PC-3 (cell line): ENCODE data around the gene DCBLD1. TPM values are rescaled to one million over a fixed set of nuclear protein-coding genes. Genes with fewer than 3 reads are reported as not detected.

ENCODE experiments used
- ATAC-seq: fragments of 200-7000 bp; cut with Tn5 transposase; 2 replicates; pipeline ENCODE4 v1.9.1; 2020; ENCODE audit warnings: mild to moderate bottlenecking, moderate library complexity
- BruUV-seq: library from RNA; stranded (reverse); fragments of 400-500 nt; replicated peaks from 2 replicates; lab custom pipeline; 2021; lab: Mats Ljungman, UMichigan
- CTCF ChIA-PET: fragments of 300-600 bp; sonication (Branson Sonifier 250); formaldehyde crosslinking; loops from one replicate; lab custom pipeline; 2022; ENCODE audit warnings: antibody characterized with exemption; lab: Charles Lee
- POLR2A ChIA-PET: fragments of 300-600 bp; sonication (Branson Sonifier 250); formaldehyde crosslinking; loops from one replicate; lab custom pipeline; 2022; ENCODE audit warnings: antibody characterized with exemption; ENCODE audit not compliant: unreplicated experiment; lab: Charles Lee
- DNase-seq: peaks from one replicate; pipeline ENCODE4 v3.0.0-alpha.2; 2015
- H2AFZ ChIP-seq: fragments of 300-600 bp; sonication (generic); 2 replicates; pipeline ENCODE4 v1.6.0; 2016; ENCODE audit warnings: antibody characterized with exemption, low read length
- H3F3A ChIP-seq: fragments of 300-600 bp; sonication (generic); one replicate; pipeline ENCODE4 v1.6.0; 2017; ENCODE audit warnings: antibody characterized with exemption, low read length, control low read depth, mild to moderate bottlenecking; ENCODE audit not compliant: unreplicated experiment
- H3K27ac ChIP-seq: fragments of 300-600 bp; sonication (generic); 2 replicates; pipeline ENCODE4 v1.5.1; 2016; ENCODE audit warnings: mild to moderate bottlenecking, low read length
- H3K27me3 ChIP-seq: fragments of 300-600 bp; sonication (generic); 2 replicates; pipeline ENCODE4 v1.6.1; 2016; ENCODE audit warnings: low read length, mixed read lengths
- H3K36me3 ChIP-seq: fragments of 300-600 bp; sonication (generic); 2 replicates; pipeline ENCODE4 v1.6.1; 2016; ENCODE audit warnings: low read depth, mixed run types, low read length, mixed read lengths
- H3K4me1 ChIP-seq: fragments of 300-600 bp; sonication (generic); 2 replicates; pipeline ENCODE4 v1.5.1; 2016; ENCODE audit warnings: low read length; ENCODE audit not compliant: insufficient read depth
- H3K4me2 ChIP-seq: fragments of 300-600 bp; sonication (generic); 2 replicates; pipeline ENCODE4 v1.6.0; 2016; ENCODE audit warnings: low read length
- H3K4me3 ChIP-seq: fragments of 300-600 bp; sonication (generic); 2 replicates; pipeline ENCODE4 v1.5.1; 2016; ENCODE audit warnings: mild to moderate bottlenecking, low read length, mixed read lengths
- H3K79me2 ChIP-seq: fragments of 300-600 bp; sonication (generic); 2 replicates; pipeline ENCODE4 v1.6.1; 2017; ENCODE audit warnings: low read length, mixed read lengths
- H3K9ac ChIP-seq: fragments of 300-600 bp; sonication (generic); 2 replicates; pipeline ENCODE4 v1.6.0; 2016; ENCODE audit warnings: mild to moderate bottlenecking, low read length
- H3K9me2 ChIP-seq: fragments of 300-600 bp; sonication (generic); replicated peaks from 2 replicates; pipeline ENCODE4 v1.6.1; 2016; ENCODE audit warnings: mixed run types, low read length, mixed read lengths
- H3K9me3 ChIP-seq: fragments of 300-600 bp; sonication (generic); 2 replicates; pipeline ENCODE4 v1.6.1; 2016; ENCODE audit warnings: low read length, mixed read lengths
- H4K20me1 ChIP-seq: fragments of 300-600 bp; sonication (generic); 2 replicates; pipeline ENCODE4 v1.6.1; 2016; ENCODE audit warnings: low read length, mixed read lengths
- CTCF ChIP-seq: fragments of 300-600 bp; sonication (generic); conservative IDR thresholded peaks from 2 replicates; pipeline ENCODE4 v1.5.1; 2017; ENCODE audit warnings: antibody characterized with exemption, low read depth, mild to moderate bottlenecking, low read length
- EZH2 ChIP-seq: fragments of 300-600 bp; sonication (generic); IDR thresholded peaks from one replicate; pipeline ENCODE4 v1.6.1; 2017; ENCODE audit warnings: antibody characterized with exemption, mild to moderate bottlenecking, low read length; ENCODE audit not compliant: unreplicated experiment
- EZH2phosphoT487 ChIP-seq: fragments of 300-600 bp; sonication (generic); IDR thresholded peaks from 2 replicates; pipeline ENCODE4 v1.6.1; 2018; ENCODE audit warnings: mild to moderate bottlenecking, antibody characterized with exemption, low read length, borderline replicate concordance
- intact Hi-C: fragments of 100-400 bp; cut with micrococcal nuclease; formaldehyde crosslinking; loops from 2 replicates; pipeline ENCODE4 v1.9.0; 2023
- total RNA-seq: library from RNA; depleted of rRNA; stranded (reverse); fragments of >200 nt; gene quantifications from 2 replicates; pipeline ENCODE4 v1.2.3, GENCODE V29; 2014

Gene DCBLD1
- total RNA-seq, 1 experiment from 2014 or later: 35.9 TPM

- no peak for DNase-seq
- ChIA-PET CTCF (interaction anchor here (0.6 kb wide), 1 partner anchor 72 kb away, joined by 4 read pairs; no protein-coding TSS in a partner anchor), POLR2A (no interaction called here)
- H2AFZ ChIP-seq: no peak overlapping the region
- ATAC-seq: no peak
- no peak overlapping the region for H3K9ac ChIP-seq
- no peaks in the 10 kb centered on the region for H3F3A ChIP-seq
- TF ChIP-seq EZH2phosphoT487: no peak
- TF ChIP-seq CTCF: no peak
- TF ChIP-seq EZH2: no peak
- H3K4me2 ChIP-seq: no peak overlapping the region
- BruUV-seq: no TSS peak
- no peaks in the 10 kb centered on the region for H4K20me1 ChIP-seq
- H3K9me2 ChIP-seq: no peaks in the 10 kb centered on the region
- H3K79me2 ChIP-seq: no peaks in the 10 kb centered on the region
- no peaks in the 10 kb centered on the region; the same call in none of the 2 replicates for H3K36me3 ChIP-seq
- no peak overlapping the region for H3K27ac ChIP-seq
- no peak overlapping the region for H3K4me3 ChIP-seq
- intact Hi-C loops: no loop called here
- H3K4me1 ChIP-seq: peaks cover 41% of the 10 kb centered on the region
- no peaks in the 10 kb centered on the region for H3K27me3 ChIP-seq
- H3K9me3 ChIP-seq: no peaks in the 10 kb centered on the region
Observed at GRCh38 chr6:117550618-117551242, 68.3 kb downstream of the DCBLD1 start.

DNA sequence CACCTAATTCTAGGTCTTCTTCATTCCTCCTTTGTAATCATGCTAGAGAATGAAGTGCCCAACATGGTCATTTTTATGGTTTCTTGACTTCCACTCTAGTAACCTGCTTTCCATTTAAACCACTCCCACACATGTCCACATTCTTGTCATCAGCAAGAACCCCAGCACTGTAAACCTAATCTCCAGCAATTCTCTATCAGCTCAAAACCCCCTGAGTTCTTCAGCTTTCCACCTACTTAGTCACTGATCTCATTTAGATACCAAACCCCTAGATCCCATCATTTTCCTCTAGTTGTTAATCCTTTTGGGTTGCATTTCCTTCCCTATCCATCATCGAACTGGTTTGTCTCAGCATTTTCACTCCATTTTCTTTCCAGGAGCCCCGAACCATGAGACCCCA lies 70.1 kb downstream of the DCBLD1 start:
- Histone ChIP-seq H3K27ac (no peak overlapping the region), H3K36me3 (no peaks in the 10 kb centered on the region; the same call in 1 of the 2 replicates), H3K9me2 (no peaks in the 10 kb centered on the region), H3K9me3 (no peaks in the 10 kb centered on the region), H3K4me1 (peaks cover 41% of the 10 kb centered on the region), H3K4me3 (no peak overlapping the region), H3K9ac (no peak overlapping the region), H4K20me1 (no peaks in the 10 kb centered on the region), H3K79me2 (no peaks in the 10 kb centered on the region), H3K27me3 (no peaks in the 10 kb centered on the region), H3K4me2 (no peak overlapping the region), H3F3A (no peaks in the 10 kb centered on the region), H2AFZ (no peak overlapping the region)
- no TSS peak for BruUV-seq
- ChIA-PET CTCF (interaction anchor here (0.6 kb wide), 1 partner anchor 74 kb away, joined by 4 read pairs; no protein-coding TSS in a partner anchor), POLR2A (no interaction called here)
- intact Hi-C loops: no loop called here
- DNase-seq: no peak
- no peak for TF ChIP-seq EZH2phosphoT487
- TF ChIP-seq CTCF: no peak
- TF ChIP-seq EZH2: no peak
- ATAC-seq: no peak

DNA sequence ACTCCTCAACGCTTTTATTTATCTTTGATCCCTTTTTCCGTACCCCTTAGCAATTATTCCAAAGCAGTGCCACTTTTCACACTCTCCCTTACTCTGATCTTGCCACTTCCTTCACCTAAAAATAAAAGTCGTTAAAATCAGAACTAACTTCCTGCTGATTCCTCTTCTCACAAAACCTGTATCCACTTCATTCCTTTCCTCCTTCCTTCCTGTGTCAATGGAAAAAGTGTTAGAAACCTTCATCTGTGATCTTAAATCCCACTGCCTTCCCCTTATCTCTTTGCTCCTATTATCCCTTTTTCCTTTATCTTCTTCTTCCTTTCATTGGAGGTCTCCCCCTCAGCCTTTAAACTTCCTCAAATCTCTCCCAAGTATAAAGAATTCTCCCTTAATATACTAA lies 70.7 kb downstream of the DCBLD1 start:
- H3K4me1 ChIP-seq: peaks cover 37% of the 10 kb centered on the region
- no peak overlapping the region for H3K4me3 ChIP-seq
- no peaks in the 10 kb centered on the region for H3K9me2 ChIP-seq
- no peaks in the 10 kb centered on the region for H3F3A ChIP-seq
- no peak overlapping the region for H2AFZ ChIP-seq
- H3K9ac ChIP-seq: no peak overlapping the region
- TF ChIP-seq CTCF (no peak), EZH2phosphoT487 (no peak), EZH2 (no peak)
- ATAC-seq: no peak
- no peaks in the 10 kb centered on the region; the same call in 1 of the 2 replicates for H3K36me3 ChIP-seq
- no peak overlapping the region for H3K27ac ChIP-seq
- ChIA-PET CTCF (interaction anchor here (0.6 kb wide), 1 partner anchor 75 kb away, joined by 4 read pairs; no protein-coding TSS in a partner anchor), POLR2A (no interaction called here)
- H3K4me2 ChIP-seq: no peak overlapping the region
- no peaks in the 10 kb centered on the region for H3K9me3 ChIP-seq
- H3K79me2 ChIP-seq: no peaks in the 10 kb centered on the region
- no peaks in the 10 kb centered on the region for H3K27me3 ChIP-seq
- BruUV-seq: no TSS peak
- intact Hi-C loops: no loop called here
- H4K20me1 ChIP-seq: no peaks in the 10 kb centered on the region
- no peak for DNase-seq
